GM12891 (cell line): Measurements from ENCODE around the gene MDC1.

Source experiments
- DNase-seq: peaks from one replicate; pipeline ENCODE4 v3.0.0; 2011; ENCODE audit warnings: low spot score; ENCODE audit not compliant: insufficient read length
- FAIRE-seq: peaks from 2 replicates; lab custom pipeline; 2011; peaks lifted over from hg19 to GRCh38; lab: Jason Lieb, UNC
- PAX5 ChIP-seq: IDR thresholded peaks from 2 replicates; pipeline ENCODE4 v1.6.1; 2011; ENCODE audit warnings: low read length, moderate library complexity, mild to moderate bottlenecking; ENCODE audit not compliant: insufficient read depth, severe bottlenecking
- POLR2A ChIP-seq: IDR thresholded peaks from 2 replicates; pipeline ENCODE4 v1.6.1; 2011; ENCODE audit warnings: low read depth, low read length, control low read depth
- POLR2AphosphoS5 ChIP-seq: IDR thresholded peaks from 2 replicates; pipeline ENCODE4 v1.6.1; 2011; ENCODE audit warnings: low read depth, low read length, control low read depth
- POU2F2 ChIP-seq: IDR thresholded peaks from 2 replicates; pipeline ENCODE4 v1.6.1; 2011; ENCODE audit warnings: low read depth, mild to moderate bottlenecking, control low read depth, low read length, moderate library complexity
- SPI1 ChIP-seq: IDR thresholded peaks from 2 replicates; pipeline ENCODE4 v1.6.1; 2011; ENCODE audit warnings: low read depth, low read length, control low read depth
- TAF1 ChIP-seq: IDR thresholded peaks from 2 replicates; pipeline ENCODE4 v1.6.1; 2011; ENCODE audit warnings: low read depth, low read length, control low read depth

MDC1 gene

GRCh38 chr6:30714263-30714662 is 2.8 kb downstream of the MDC1 start:
- FAIRE-seq, result no peak
- DNase-seq, result no peak
- TF ChIP-seq SPI1 (no peak), PAX5 (no peak), POU2F2 (no peak), POLR2AphosphoS5 (no peak), TAF1 (no peak), POLR2A (no peak)

- TF ChIP-seq SPI1 (no peak), POLR2AphosphoS5 (no peak), POU2F2 (no peak), PAX5 (no peak), POLR2A (no peak), TAF1 (no peak)
- FAIRE-seq, result no peak
- DNase-seq, result no peak
Observed at GRCh38 chr6:30712441-30712945, 4.6 kb downstream of the MDC1 start.

GRCh38 chr6:30711758-30712380 is 5.2 kb downstream of the MDC1 start:
- FAIRE-seq (no peak), DNase-seq (no peak)
- no peak for TF ChIP-seq SPI1
- TF ChIP-seq POLR2AphosphoS5, result peak; percentile 15; the same call in 1 of the 2 replicates

GRCh38 chr6:30709101-30709868 is 7.8 kb downstream of the MDC1 start:
- FAIRE-seq (peak; percentile 57), DNase-seq (no peak)
- TF ChIP-seq TAF1 (no peak), POLR2A (no peak), PAX5 (no peak), POU2F2 (no peak), SPI1 (no peak), POLR2AphosphoS5 (no peak)

GRCh38 chr6:30707281-30707850 is 9.7 kb downstream of the MDC1 start:
- FAIRE-seq (no peak), DNase-seq (no peak)
- TF ChIP-seq POLR2A (no peak), POLR2AphosphoS5 (no peak), SPI1 (no peak), PAX5 (no peak), POU2F2 (no peak), TAF1 (no peak)

GRCh38 chr6:30705620-30706019 is 11.5 kb downstream of the MDC1 start:
- FAIRE-seq (no peak), DNase-seq (no peak)
- TF ChIP-seq POLR2A, result no peak
- no peak for TF ChIP-seq TAF1
- TF ChIP-seq POU2F2, result no peak

- no peak for FAIRE-seq
- TF ChIP-seq PAX5 (no peak), POLR2AphosphoS5 (no peak), POU2F2 (no peak), SPI1 (no peak), POLR2A (no peak), TAF1 (no peak)
- no peak for DNase-seq
Observed at GRCh38 chr6:30703821-30704220, 13.3 kb downstream of the MDC1 start.

GRCh38 chr6:30703011-30703410 is 14.1 kb downstream of the MDC1 start:
- DNase-seq (no peak), FAIRE-seq (no peak)
- TF ChIP-seq SPI1 (no peak), POLR2AphosphoS5 (no peak), POLR2A (no peak), POU2F2 (no peak), TAF1 (no peak), PAX5 (no peak)

GRCh38 chr6:30700340-30700739 is 16.7 kb downstream of the MDC1 start:
- no peak for TF ChIP-seq TAF1
- TF ChIP-seq POLR2A, result no peak
- no peak for TF ChIP-seq SPI1
- TF ChIP-seq POLR2AphosphoS5, result no peak
- no peak for TF ChIP-seq PAX5
- TF ChIP-seq POU2F2, result no peak
- DNase-seq, result no peak
- no peak for FAIRE-seq

GRCh38 chr6:30696432-30696831 is 20.6 kb downstream of the MDC1 start:
- DNase-seq (no peak), FAIRE-seq (no peak)
- no peak for TF ChIP-seq TAF1
- TF ChIP-seq POLR2A, result no peak
- no peak for TF ChIP-seq SPI1
- TF ChIP-seq POLR2AphosphoS5, result no peak
- no peak for TF ChIP-seq POU2F2
- TF ChIP-seq PAX5, result no peak
